ENCODE results near the gene RABEP2.
A peak's percentile ranks its signal among the peaks of the same experiment; 100 is the strongest.
"Not testable (repeated sequence)": the region's sequence is repeated elsewhere in the genome, so short reads cannot be mapped to it uniquely, and the experiment has no call there.

The RABEP2 gene

DNA sequence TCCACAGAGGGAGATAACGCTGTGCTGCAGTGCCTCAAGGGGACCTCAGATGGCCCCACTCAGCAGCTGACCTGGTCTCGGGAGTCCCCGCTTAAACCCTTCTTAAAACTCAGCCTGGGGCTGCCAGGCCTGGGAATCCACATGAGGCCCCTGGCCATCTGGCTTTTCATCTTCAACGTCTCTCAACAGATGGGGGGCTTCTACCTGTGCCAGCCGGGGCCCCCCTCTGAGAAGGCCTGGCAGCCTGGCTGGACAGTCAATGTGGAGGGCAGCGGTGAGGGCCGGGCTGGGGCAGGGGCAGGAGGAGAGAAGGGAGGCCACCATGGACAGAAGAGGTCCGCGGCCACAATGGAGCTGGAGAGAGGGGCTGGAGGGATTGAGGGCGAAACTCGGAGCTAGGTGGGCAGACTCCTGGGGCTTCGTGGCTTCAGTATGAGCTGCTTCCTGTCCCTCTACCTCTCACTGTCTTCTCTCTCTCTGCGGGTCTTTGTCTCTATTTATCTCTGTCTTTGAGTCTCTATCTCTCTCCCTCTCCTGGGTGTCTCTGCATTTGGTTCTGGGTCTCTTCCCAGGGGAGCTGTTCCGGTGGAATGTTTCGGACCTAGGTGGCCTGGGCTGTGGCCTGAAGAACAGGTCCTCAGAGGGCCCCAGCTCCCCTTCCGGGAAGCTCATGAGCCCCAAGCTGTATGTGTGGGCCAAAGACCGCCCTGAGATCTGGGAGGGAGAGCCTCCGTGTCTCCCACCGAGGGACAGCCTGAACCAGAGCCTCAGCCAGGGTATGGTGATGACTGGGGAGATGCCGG is 7.5 kb upstream of the RABEP2 start:
- no peak for DNase-seq

DNA sequence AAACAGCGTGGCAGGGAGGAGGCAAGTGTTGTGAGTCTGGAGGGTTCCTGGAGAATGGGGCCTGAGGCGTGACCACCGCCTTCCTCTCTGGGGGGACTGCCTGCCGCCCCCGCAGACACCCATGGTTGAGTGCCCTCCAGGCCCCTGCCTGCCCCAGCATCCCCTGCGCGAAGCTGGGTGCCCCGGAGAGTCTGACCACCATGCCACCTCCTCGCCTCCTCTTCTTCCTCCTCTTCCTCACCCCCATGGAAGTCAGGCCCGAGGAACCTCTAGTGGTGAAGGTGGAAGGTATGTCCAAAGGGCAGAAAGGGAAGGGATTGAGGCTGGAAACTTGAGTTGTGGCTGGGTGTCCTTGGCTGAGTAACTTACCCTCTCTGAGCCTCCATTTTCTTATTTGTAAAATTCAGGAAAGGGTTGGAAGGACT is 6.8 kb upstream of the RABEP2 start, which contains the start of gene CD19:
Gene CD19 (plus strand): TSS at position 171 of the 425 bp plus-strand sequence. CDS start 30 bp downstream, at position 201.
- peak in 1 of 2 donors; percentile 11 for DNase-seq

- DNase-seq = peak in 1 of 2 donors; percentile 61
Measured at GRCh38 chr16:28930652-28931051, 5.6 kb upstream of the RABEP2 start.

- no peak for DNase-seq
Measured at GRCh38 chr16:28930203-28930602, 5.2 kb upstream of the RABEP2 start.

- DNase-seq = no peak
Measured at GRCh38 chr16:28927815-28928214, 2.8 kb upstream of the RABEP2 start.

- DNase-seq = not testable (repeated sequence)
Measured at GRCh38 chr16:28926284-28926683, 1.2 kb upstream of the RABEP2 start.

DNA sequence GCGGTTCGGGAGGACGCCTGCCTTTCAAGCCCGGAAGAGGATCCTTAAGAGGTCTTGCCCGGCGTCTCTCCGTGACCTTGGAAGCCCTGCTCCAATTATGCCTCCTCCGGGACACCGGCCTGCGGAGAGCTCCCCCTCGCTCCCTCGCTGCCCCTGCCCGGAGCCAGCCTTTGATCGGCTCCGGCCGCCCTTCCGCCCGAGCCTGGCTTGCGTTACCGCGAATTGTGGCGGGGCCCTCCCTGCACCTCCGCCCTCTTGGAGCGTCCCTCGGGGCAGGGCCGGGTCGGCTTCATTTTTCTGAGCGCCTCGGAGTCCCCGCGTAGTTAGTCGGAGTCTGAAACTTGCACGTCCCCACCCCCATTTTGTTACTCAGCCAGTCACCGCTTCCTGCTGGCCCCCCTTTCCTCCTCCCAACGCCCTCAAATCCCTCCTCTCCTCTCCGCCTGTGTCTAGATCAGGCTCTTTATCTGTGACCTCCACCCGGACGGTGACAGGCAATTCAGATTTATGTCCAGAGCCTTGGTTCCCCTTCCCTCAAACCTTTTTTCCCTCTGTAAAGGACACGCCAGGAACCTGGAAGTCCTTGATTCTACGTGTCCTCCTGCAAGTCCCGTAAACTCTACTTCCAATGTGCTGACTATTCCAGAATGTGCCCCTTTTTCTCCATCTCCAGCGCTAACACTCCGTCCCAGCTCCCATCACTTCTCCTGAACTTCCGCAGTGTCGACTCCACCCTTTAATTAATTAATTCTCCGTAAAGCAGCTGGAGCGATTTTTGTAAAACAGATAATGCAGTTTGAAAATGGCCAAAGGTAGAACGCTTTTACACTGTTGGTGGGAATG is 569 bp upstream of the RABEP2 start:
- DNase-seq = peak; percentile 82 to 83

DNA sequence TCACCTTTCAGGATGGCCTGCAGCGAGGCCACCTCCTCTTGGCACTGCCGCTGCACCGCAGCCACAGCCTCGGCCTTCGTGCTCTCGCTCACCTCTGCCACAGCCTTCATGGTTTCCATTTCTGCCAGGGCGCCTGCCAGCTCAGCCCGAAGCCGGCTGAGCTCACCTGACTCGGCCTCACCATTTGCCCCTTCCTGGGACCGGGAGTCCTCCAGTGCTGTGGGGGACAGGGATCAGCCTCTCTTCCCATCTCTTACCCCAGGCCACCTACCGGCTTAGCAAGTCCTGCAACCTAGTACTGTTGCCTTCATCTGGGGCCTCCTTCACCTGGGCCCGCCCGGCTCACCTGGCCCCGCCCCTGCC is 658 bp downstream of the RABEP2 start:
- no peak for DNase-seq

GRCh38 chr16:28923652-28924398 is 1.2 kb downstream of the RABEP2 start:
- peak in 1 of 2 donors; percentile 63 for DNase-seq

DNA sequence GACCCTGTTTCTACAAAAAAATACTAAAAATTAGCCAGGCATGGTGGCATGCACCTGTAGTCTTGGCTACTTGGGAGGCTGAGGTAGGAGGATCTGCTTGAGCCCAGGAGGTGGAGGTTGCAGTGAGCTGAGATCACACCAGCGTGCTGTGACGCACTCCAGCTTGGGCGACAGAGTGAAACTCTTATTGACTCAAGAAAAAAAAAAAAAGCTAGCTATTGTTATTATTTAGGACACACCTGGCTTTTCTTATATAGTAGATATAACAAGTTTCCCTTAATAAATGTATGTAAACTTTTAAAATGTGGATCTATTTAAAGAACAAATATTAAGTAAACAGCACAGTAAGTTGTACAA is 1.8 kb downstream of the RABEP2 start:
- DNase-seq = no peak

DNA sequence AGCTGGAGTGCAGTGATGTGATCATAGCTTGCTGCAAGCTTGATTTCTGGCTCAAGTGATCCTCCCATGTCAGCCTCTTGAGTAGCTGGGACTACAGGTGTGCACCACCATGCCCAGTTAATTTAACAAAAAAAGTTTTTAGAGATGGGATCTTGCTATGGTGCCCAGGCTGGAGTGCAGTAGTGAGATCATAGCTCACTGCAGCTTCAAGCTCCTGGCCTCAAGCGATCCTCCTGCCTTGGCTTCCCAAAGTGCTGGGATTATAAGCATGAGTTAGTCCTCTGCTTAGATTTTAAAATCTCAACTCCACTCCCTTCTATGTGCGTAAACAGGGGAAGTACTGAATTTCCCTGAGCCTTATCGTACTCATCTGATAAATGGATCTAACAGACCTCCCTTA is 6.3 kb downstream of the RABEP2 start:
- DNase-seq = no peak

- DNase-seq = no peak
Measured at GRCh38 chr16:28917095-28917494, 7.9 kb downstream of the RABEP2 start.

DNA sequence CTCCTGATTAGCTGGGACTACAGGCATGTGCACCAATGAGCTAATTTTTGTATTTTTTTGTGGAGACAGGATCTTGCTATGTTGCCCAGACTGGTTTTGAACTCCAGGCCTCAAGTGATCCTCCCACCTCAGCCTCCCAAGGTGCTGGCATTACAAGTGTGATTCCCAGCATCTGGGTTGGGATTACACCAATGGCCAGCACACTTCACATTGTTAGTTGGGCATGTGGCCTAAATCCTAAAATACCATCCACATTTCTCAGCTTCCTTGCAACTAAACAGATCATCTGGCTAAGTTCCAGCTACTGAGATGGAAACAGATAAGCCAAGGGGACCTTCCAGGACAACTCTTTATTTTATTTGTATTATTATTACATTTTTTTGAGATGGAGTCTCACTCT is 9.9 kb downstream of the RABEP2 start:
- DNase-seq = no peak

- no peak for DNase-seq
Measured at GRCh38 chr16:28913946-28914724, 10.9 kb downstream of the RABEP2 start.

- no peak for DNase-seq
Measured at GRCh38 chr16:28912558-28912957, 12.5 kb downstream of the RABEP2 start.

GRCh38 chr16:28910086-28911031 is 14.7 kb downstream of the RABEP2 start:
- no peak for DNase-seq

GRCh38 chr16:28905800-28906372 is 19.2 kb downstream of the RABEP2 start:
- no peak for DNase-seq

DNA sequence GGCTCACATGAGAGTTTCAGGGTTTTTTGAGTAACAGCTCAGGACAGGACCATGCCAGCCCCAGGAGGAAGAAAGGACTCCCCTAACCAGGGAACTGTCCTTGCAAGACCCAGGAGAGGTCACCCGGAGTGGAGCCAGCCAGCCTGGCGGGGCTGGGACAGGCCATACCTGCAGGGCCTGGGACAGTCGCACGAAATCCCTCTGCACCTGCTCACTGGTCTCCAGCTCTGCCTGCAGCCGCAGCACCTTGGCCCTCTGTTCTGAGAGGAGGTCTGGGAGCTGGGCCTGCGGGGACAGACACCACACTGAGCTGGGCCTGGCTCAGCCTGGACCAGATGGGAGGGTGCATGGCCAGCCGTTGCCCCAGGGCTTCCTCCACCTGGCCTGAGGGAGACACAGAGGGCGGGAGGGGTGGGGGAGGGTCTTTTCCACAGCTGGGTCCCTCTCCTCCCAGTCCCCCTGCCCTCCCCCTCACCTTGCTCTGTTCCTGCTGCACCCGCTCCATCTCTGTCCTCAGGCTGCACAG is 19.7 kb downstream of the RABEP2 start:
- DNase-seq = no peak

GRCh38 chr16:28904828-28905227 is 20.2 kb downstream of the RABEP2 start:
- no peak for DNase-seq

DNA sequence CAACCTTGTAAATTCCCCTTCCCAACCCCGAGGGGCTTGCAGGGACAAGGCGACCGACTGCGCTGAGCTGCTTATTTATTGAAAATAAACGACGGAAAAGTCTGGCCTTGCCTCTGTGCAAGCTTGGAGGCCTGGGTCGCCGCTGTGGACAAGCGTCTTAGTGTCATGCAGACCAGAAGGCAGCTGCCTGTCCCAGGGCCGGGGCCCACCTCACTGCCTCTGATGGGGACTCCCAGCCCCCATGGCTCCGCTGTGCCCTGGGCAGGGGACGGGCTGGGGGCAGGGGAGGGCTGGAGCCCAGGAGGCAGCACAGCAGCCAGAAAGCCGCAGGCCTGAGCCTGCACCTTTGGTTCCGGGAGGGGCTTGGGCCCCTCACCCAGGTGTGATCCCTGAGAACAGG is 20.7 kb downstream of the RABEP2 start:
- DNase-seq = no peak
